Heart right ventricle (tissue), 16 donors: ENCODE results near the gene RNF157. TPM values are rescaled to one million over a fixed set of nuclear protein-coding genes. Genes with fewer than 3 reads are reported as not detected.

Experiments used
- ATAC-seq, 8 donors: fragments of 200-7000 bp; cut with Tn5 transposase; one replicate each; pipeline ENCODE4 v1.9.1; 2020; ENCODE audit warnings: mild to moderate bottlenecking in 8 of 8, moderate library complexity in 8 of 8, moderate number of reproducible peaks in 1 of 8
- DNase-seq, 2 donors: peaks; one replicate each; pipeline ENCODE4 v3.0.0-alpha.2; 2020
- H3K27ac ChIP-seq, 10 donors: fragments of 200-600 bp; sonication (generic) in 2 of 10; one replicate each; pipeline versions ENCODE4 v1.5.0 to v1.8.0; 2020 to 2022; ENCODE audit warnings: mild to moderate bottlenecking in 3 of 10
- H3K27me3 ChIP-seq, 7 donors: fragments of 200-600 bp; one replicate each; pipeline ENCODE4 v1.8.0; 2021 to 2022; ENCODE audit warnings: mild to moderate bottlenecking in 2 of 7
- H3K36me3 ChIP-seq, 9 donors: fragments of 200-600 bp; sonication (generic) in 1 of 9; one replicate each; pipeline versions ENCODE4 v1.5.0 to v1.8.0; 2020 to 2022; ENCODE audit warnings: mild to moderate bottlenecking in 2 of 9
- H3K4me1 ChIP-seq, 9 donors: fragments of 200-600 bp; sonication (generic) in 1 of 9; one replicate each; pipeline versions ENCODE4 v1.5.0 to v1.8.0; 2020 to 2022; ENCODE audit warnings: mild to moderate bottlenecking in 4 of 9
- H3K4me3 ChIP-seq, 10 donors: fragments of 200-600 bp; sonication (generic) in 2 of 10; one replicate each; pipeline versions ENCODE4 v1.5.0 to v1.8.0; 2020 to 2022; ENCODE audit warnings: mild to moderate bottlenecking in 7 of 10, moderate library complexity in 2 of 10
- H3K9me3 ChIP-seq, 11 donors: fragments of 200-600 bp in 10 of 11; sonication (generic) in 2 of 11; one replicate each; pipeline versions ENCODE4 v1.5.0 to v1.8.0; 2013 to 2022; ENCODE audit warnings: mild to moderate bottlenecking in 2 of 11, control low read depth in 1 of 11, moderate library complexity in 1 of 11
- WGBS, 2 donors: extraction: QIAGEN DNeasy Blood & Tissue Kit; methylation state at CpG; one replicate each; pipeline ENCODE4 v1.1.7; 2013; ENCODE audit warnings: inconsistent platforms in 1 of 2; 5-methylcytosine and 5-hydroxymethylcytosine counted together
- intact Hi-C, 10 donors: fragments of 100-400 bp; cut with DNase I; formaldehyde crosslinking; loops; one replicate each; pipeline versions ENCODE4 v1.11.1 to v1.14.2; 2022
- long read RNA-seq, 3 donors: library from polyadenylated mRNA; unstranded; transcript quantifications; one replicate each; pipeline ENCODE4 v2.0.0, GENCODE V29; 2020 to 2021
- polyA plus RNA-seq, 2 donors: library from polyadenylated mRNA; stranded (reverse); fragments of 200-250 nt; gene quantifications; one replicate each; pipeline ENCODE4 v1.2.3, GENCODE V29; 2013
- total RNA-seq, 10 donors: library from RNA; stranded (reverse); fragmentation: NEBNext Ultra II Directional in 3 of 10; extraction: Animal tissue kit (Norgen Biotek cat#: 25700) in 3 of 10; gene quantifications; one replicate each; pipeline versions ENCODE4 v1.2.1 to v1.2.4, GENCODE V29; 2021 to 2023
- TF ChIP-seq, protein P1 (sequence below), 9 donors: fragments of 200-600 bp; sonication (generic) in 2 of 9; IDR thresholded peaks; one replicate each; pipeline versions ENCODE4 v1.5.0 to v1.8.0; 2021 to 2022; ENCODE audit warnings: antibody characterized with exemption in 9 of 9, mild to moderate bottlenecking in 5 of 9, moderate library complexity in 1 of 9
- donor health status: Arrhythmogenic right ventricular cardiomyopathy.
- donor health status: ischemic (EF 13 %, LVEDD 7.1; RV severe dilation, severe dysfunction).
- donor health status: healthy with polysubstance abuse.
- donor health status: DM: no; HTN: yes; CAD: no.
- donor health status: DM: no; HTN: no; CAD: no.
- donor health status: ischemic (EF 25% LVEDD 6.9; RV normal size, moderate dysfunction).
- donor health status: ischemic (EF 25% LVEDD 5.7; RV mildly dilated, moderate dysfunction).
- donor health status: healthy.
- donor health status: DM: yes; HTN: yes; CAD: no.
- donor health status: Ischemic cardiomyopathy.
- donor health status: ischemic (EF 35%, LVEDD 5.7; RV mildly dilated, moderate dysfunction).
- donor health status: nonischemic (EF 11% LVEDD 7.7; RV severe dilation, severe dysfunction).
- donor health status: DM: yes; HTN: yes; CAD: no.
- donor health status: PGD.
- donor health status: ischemic (EF 29% LVEDD 5.4; RV normal size, mild dysfunction).
- donor health status: nonischemic (EF 23%, LVEDD 6.1; RV moderate dilation, normal function).

The RNF157 gene
- total RNA-seq (10 to 100 TPM in 2 of 10 donors, 1 to 10 TPM in 8; 1.3 to 18.8 (median 3.4) TPM), polyA plus RNA-seq (1 to 10 TPM; 2.2 to 6.9 TPM)
- long read RNA-seq, donor 1, full-length matches to known transcripts: 1 of 15 reads
- long read RNA-seq, donor 1, partial matches to known transcripts: 5 of 15 reads
- long read RNA-seq, donor 1, other reads (novel, unspliced or antisense): 9 of 15 reads
- long read RNA-seq, donor 2, full-length matches to known transcripts: 2 of 6 reads
- long read RNA-seq, donor 2, partial matches to known transcripts: 1 of 6 reads
- long read RNA-seq, donor 2, other reads (novel, unspliced or antisense): 3 of 6 reads
- long read RNA-seq, donor 3, full-length matches to known transcripts: 1 of 21 reads
- long read RNA-seq, donor 3, partial matches to known transcripts: 14 of 21 reads
- long read RNA-seq, donor 3, other reads (novel, unspliced or antisense): 6 of 21 reads

DNA sequence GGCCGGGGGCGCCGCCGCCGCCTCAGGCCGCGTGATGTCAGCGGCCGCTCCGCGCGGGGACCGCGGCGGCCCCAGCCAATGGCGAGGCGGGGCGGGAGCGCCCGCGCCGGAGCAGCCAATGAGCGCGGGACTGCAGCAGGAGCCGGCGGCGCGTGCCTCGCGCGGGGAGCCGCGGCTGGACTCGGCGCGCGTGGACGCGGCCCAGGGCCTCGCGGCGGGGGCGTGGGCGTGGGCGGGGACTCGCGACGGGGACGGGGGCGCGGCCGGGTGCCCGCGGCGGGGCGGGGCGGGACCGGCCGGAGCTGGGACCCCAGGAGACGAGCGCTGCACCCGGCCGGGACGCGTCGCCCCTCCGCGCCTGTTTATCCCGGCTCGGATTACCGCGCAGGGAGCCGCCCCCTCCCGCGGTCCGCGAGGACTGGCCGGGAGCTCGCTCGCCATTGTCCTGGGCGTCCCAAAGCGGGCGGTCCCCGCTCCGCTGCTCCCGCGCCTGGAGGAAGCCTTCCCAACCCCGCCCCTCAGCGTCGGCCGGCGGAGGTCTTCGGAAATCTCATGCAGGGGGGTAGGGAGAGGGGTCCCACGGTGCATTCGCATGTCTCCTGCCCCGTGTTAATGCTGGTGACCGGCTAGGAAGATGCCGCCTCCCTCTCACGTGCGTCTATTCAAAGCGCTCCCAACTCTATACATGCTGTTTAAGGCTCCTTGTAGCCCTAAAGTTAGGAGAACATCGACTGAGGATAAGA, at the start of gene RNF157:
Gene RNF157, minus strand, starts transcription at position 33 of the 743 bp plus-strand sequence. CDS start 253 bp downstream, outside the sequence.
- intact Hi-C loops: loop anchor here in 1 of 10 donors (5.0 kb wide), 1 partner anchor 37 kb away; no protein-coding TSS in a partner anchor
- Histone ChIP-seq H3K4me3 (peak within 1 kb of the TSS; percentile 51 to 93 (median 67)), H3K36me3 (no peaks in the 10 kb centered on the region), H3K9me3 (no peaks in the 10 kb centered on the region), H3K27me3 (peaks cover 0 to 55% (median 0%) of the 10 kb centered on the region in 7 donors), H3K27ac (peak within 1 kb of the TSS in 9 of 10 donors; percentile 4 to 75 (median 59)), H3K4me1 (peaks cover 4 to 26% (median 15%) of the 10 kb centered on the region in 9 donors)
- WGBS, 2 donors: 0 to 1% methylated on average over 47 to 102 of the region's 102 CpGs
- DNase-seq (peak; percentile 32 to 69), ATAC-seq (peak; percentile 71 to 89 (median 86))
- TF ChIP-seq, protein P1, sequence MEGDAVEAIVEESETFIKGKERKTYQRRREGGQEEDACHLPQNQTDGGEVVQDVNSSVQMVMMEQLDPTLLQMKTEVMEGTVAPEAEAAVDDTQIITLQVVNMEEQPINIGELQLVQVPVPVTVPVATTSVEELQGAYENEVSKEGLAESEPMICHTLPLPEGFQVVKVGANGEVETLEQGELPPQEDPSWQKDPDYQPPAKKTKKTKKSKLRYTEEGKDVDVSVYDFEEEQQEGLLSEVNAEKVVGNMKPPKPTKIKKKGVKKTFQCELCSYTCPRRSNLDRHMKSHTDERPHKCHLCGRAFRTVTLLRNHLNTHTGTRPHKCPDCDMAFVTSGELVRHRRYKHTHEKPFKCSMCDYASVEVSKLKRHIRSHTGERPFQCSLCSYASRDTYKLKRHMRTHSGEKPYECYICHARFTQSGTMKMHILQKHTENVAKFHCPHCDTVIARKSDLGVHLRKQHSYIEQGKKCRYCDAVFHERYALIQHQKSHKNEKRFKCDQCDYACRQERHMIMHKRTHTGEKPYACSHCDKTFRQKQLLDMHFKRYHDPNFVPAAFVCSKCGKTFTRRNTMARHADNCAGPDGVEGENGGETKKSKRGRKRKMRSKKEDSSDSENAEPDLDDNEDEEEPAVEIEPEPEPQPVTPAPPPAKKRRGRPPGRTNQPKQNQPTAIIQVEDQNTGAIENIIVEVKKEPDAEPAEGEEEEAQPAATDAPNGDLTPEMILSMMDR (IDR thresholded peaks at IDR 0.05): no peak

DNA sequence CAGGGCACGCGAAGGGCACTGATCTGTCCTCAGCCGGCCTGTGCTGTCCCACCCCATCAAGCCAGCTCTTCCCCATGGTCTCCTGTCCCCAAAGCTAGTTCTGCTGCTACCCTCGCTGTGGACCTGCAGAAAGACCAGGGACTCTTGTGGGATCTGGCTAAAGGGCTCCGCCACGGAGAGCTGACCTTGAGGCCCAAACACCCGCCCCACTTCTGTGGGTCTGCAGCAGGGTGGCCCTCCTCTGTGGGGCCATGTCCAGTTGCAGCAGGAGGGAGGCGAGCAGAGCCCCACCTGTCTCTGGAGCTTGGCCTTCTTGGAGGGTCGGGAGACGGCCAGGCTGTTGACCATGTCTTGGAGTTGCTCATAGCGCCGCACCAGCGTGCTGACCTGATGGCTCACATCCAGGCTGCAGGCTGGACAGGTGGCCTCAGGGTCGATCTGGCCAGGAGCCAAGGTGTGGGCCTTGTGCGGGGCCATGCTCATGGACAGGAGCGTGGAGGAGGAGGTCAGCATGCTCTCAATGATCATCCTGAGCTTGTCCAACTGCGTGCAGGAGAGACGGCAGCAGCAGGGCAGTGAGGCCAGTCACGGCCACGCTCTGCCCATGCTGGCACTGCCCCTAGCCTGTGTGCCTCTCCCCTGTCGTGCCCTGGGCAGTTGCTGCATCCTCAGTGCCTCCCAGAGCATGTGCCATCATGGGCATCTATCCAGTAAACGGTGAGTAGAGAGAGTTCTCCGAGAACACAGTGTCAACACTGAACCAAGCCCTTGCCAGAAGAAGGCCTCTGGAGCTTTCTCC, 41.5 kb upstream of the RNF157 start:
- Histone ChIP-seq H3K27me3 (no peaks in the 10 kb centered on the region), H3K4me1 (peaks cover 0 to 20% (median 5%) of the 10 kb centered on the region in 9 donors), H3K36me3 (no peaks in the 10 kb centered on the region), H3K4me3 (no peak overlapping the region), H3K9me3 (no peaks in the 10 kb centered on the region), H3K27ac (no peak overlapping the region)
- intact Hi-C loops: loop anchor here in 2 of 10 donors (2.0 kb wide), 1 partner anchor 161 kb away; no protein-coding TSS in a partner anchor
- 81 to 85% methylated on average over 23 of the region's 23 CpGs for WGBS, 2 donors
- DNase-seq (no peak), ATAC-seq (peak in 5 of 8 donors; percentile 19 to 74 (median 41))
- TF ChIP-seq, protein P1 (IDR thresholded peaks at IDR 0.05): no peak

DNA sequence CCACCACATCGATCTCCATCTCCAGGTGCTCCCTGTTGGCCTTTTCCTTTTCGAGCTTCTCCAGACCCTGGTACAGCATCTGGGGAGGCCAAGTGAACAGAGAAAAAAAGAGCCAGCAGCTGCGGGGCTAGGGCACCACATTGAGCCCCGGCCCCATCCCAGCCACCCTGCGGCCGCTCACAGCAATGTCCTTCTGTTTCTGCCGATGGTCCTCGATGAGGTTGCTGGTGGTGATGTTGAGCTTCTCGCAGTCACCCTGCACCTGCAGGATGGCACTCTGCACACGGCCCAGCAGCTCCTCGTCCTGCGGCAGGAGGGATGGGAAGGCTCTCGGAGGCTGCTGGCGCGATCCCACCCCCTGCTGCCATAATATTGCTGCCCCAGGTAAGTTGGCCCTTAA, 40.4 kb upstream of the RNF157 start:
- DNase-seq: no peak
- Histone ChIP-seq H3K27me3 (no peaks in the 10 kb centered on the region), H3K4me3 (no peak overlapping the region), H3K9me3 (no peaks in the 10 kb centered on the region), H3K27ac (no peak overlapping the region), H3K36me3 (no peaks in the 10 kb centered on the region), H3K4me1 (peaks cover 0 to 20% (median 5%) of the 10 kb centered on the region in 9 donors)
- 95 to 96% methylated on average over 15 of the region's 15 CpGs for whole genome bisulfite sequencing, 2 donors
- TF ChIP-seq, protein P1 (IDR thresholded peaks at IDR 0.05): no peak
- intact Hi-C loops: loop anchor here in 3 of 10 donors (1.0 to 2.0 kb wide), 2 partner anchors 160 kb away; no protein-coding TSS in a partner anchor
- no peak for ATAC-seq
